ENCODE measurements around the gene SH3D21.

The SH3D21 gene

GRCh38 chr1:36269408-36269838, 36.7 kb upstream of the SH3D21 start:
- Mint-ChIP-seq H3K4me1 (peaks cover 19% of the 10 kb centered on the region), H3K4me3 (no peak overlapping the region), H3K27ac (peak overlapping the region in 1 of 3 experiments; percentile 13), H3K27me3 (ENCODE audit: low read depth) (no peaks in the 10 kb centered on the region), H3K9me3 (no peaks in the 10 kb centered on the region), H3K36me3 (ENCODE audit: low read depth) (peaks cover 41% of the 10 kb centered on the region)
- no peak for TF ChIP-seq CTCF (IDR thresholded peaks at IDR 0.05; ENCODE audit: unreplicated experiment in 3 of 3)

- no peaks in the 10 kb centered on the region for H3K27me3 Mint-ChIP-seq (ENCODE audit: low read depth)
- no peaks in the 10 kb centered on the region for H3K9me3 Mint-ChIP-seq
- peaks cover 38% of the 10 kb centered on the region for H3K36me3 Mint-ChIP-seq (ENCODE audit: low read depth)
- TF ChIP-seq CTCF (IDR thresholded peaks at IDR 0.05; ENCODE audit: unreplicated experiment in 3 of 3): no peak
- H3K27ac Mint-ChIP-seq: peak overlapping the region in 1 of 3 experiments; percentile 17
- peaks cover 6% of the 10 kb centered on the region for H3K4me1 Mint-ChIP-seq
- H3K4me3 Mint-ChIP-seq: no peak overlapping the region
Measured at GRCh38 chr1:36273024-36273423, 33.1 kb upstream of the SH3D21 start.

- H3K4me3 Mint-ChIP-seq: no peak overlapping the region
- no peaks in the 10 kb centered on the region for H3K9me3 Mint-ChIP-seq
- H3K27ac Mint-ChIP-seq: no peak overlapping the region
- H3K36me3 Mint-ChIP-seq (ENCODE audit: low read depth): peaks cover 32% of the 10 kb centered on the region
- H3K27me3 Mint-ChIP-seq (ENCODE audit: low read depth): no peaks in the 10 kb centered on the region
- TF ChIP-seq CTCF (IDR thresholded peaks at IDR 0.05; ENCODE audit: unreplicated experiment in 3 of 3): no peak
- H3K4me1 Mint-ChIP-seq: peaks cover 10% of the 10 kb centered on the region
Measured at GRCh38 chr1:36274201-36274600, 32.0 kb upstream of the SH3D21 start.

DNA sequence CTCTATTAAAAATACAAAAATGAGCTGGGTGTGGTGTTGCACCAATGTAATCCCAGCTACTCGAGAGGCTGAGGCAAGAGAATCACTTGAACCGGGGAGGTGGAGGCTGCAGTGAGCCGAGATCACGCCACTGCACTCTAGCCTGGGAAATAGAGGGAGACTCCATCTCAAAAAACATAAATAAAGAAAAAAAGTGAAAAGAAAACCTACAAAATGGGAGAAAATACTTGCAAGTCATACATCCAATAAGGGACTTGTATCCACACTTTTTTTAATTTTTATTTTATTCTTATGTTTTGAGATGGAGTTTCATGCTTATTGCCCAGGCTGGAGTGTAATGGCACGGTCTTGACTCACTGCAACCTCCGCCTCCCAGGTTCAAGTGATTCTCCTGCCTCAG, 29.5 kb upstream of the SH3D21 start:
- no peak for TF ChIP-seq CTCF (IDR thresholded peaks at IDR 0.05; ENCODE audit: unreplicated experiment in 3 of 3)
- H3K27me3 Mint-ChIP-seq (ENCODE audit: low read depth): no peaks in the 10 kb centered on the region

DNA sequence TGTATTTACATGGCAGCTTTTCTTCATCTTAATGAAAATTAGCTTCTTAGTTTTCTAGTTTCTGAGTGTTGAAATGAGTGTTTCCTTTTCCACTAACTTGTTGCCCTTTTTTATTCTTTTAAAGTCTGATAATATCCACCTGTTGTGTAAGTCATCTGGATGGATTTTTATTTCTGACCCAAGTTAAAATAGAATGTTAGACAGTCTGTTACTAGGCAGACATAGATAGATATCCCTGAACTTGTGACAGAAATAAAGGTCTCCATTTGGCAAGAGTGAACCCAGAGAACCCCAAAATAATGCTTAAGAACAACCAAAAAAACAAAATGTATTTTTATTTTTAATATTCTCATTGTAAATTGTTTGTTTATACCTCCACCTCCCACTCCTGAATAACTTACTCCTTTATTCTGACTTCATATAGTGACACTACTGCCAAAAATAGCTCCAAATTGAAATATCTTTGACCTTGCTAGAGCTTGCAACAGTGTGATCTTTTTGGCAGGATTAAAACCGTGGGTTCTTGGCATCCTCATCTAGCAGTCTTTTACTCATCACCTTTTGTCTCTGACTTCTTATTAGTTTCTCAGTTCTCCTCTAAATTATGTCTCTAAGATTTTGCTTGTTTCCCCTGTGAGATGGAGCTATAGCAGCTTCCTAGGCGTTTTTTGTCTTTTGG, 26.9 kb upstream of the SH3D21 start:
- Mint-ChIP-seq H3K4me3 (peak overlapping the region in 1 of 3 experiments; percentile 59), H3K4me1 (peaks cover 38% of the 10 kb centered on the region), H3K27ac (peak overlapping the region; percentile 54 to 85 (median 69)), H3K27me3 (ENCODE audit: low read depth) (no peaks in the 10 kb centered on the region), H3K36me3 (ENCODE audit: low read depth) (peaks cover 23% of the 10 kb centered on the region), H3K9me3 (no peaks in the 10 kb centered on the region)
- TF ChIP-seq CTCF (IDR thresholded peaks at IDR 0.05; ENCODE audit: unreplicated experiment in 3 of 3): no peak

More for the DNA sequence above, 29.5 kb upstream of the SH3D21 start:
- no peaks in the 10 kb centered on the region for H3K9me3 Mint-ChIP-seq
- H3K4me1 Mint-ChIP-seq: peaks cover 29% of the 10 kb centered on the region
- no peak overlapping the region for H3K27ac Mint-ChIP-seq
- peaks cover 24% of the 10 kb centered on the region for H3K36me3 Mint-ChIP-seq (ENCODE audit: low read depth)
- no peak overlapping the region for H3K4me3 Mint-ChIP-seq

DNA sequence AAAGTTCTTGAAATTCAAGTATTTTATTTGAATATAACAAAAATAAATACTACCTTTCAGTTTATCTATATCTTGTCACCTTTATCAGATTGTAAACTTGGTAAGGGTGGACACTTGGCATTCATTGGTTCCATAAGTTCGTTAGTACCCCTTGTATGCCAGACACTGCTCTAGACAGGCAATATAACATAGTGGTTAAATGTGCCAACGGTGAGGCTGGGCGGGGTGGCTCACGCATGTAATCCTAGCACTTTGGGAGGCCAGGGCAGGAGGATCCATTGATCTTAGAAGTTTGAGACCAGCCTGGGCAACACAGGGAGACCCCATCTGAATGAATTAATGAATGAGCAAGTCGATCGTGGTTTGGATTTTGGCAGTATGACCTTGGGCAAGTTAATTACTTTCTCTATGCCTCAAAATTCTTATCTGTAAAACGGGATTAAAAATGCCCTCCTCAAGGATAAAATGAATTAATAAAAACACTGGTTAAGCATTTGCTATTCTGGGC, 26.3 kb upstream of the SH3D21 start:
- peaks cover 23% of the 10 kb centered on the region for H3K36me3 Mint-ChIP-seq (ENCODE audit: low read depth)

More for the DNA sequence above, 26.3 kb upstream of the SH3D21 start:
- H3K27ac Mint-ChIP-seq: peak overlapping the region; percentile 48 to 85 (median 54)
- TF ChIP-seq CTCF (IDR thresholded peaks at IDR 0.05; ENCODE audit: unreplicated experiment in 3 of 3): no peak
- no peaks in the 10 kb centered on the region for H3K9me3 Mint-ChIP-seq
- H3K4me1 Mint-ChIP-seq: peaks cover 44% of the 10 kb centered on the region
- H3K4me3 Mint-ChIP-seq: peak overlapping the region in 1 of 3 experiments; percentile 18
- H3K27me3 Mint-ChIP-seq (ENCODE audit: low read depth): no peaks in the 10 kb centered on the region

Measured in nephron (organoid).